Measurements from ENCODE around the gene HFE.
"Not testable (repeated sequence)": the region's sequence is repeated elsewhere in the genome, so short reads cannot be mapped to it uniquely, and the experiment has no call there.

DNA sequence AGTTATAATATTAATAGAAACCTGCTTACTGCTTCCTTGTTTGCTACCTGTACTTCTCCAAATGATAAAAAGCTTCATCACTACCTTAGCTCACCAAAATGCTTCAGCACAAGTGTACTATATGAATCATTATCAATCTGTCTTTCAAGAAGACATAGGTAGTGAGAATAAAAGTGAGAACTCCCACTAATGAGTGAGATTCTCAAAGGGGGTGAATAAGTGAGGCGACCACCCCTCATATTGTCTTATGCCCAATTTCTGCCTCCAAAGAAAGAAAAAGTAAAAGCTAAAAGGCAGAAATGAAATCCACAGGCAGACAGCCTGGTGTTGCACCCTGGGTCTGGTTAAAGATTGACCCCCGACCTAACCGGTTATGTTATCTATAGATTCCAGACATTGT lies 6.1 kb upstream of the HFE start:
- TF ChIP-seq SUZ12 (IDR thresholded peaks at IDR 0.05; ENCODE audit: extremely low read depth, insufficient read depth, insufficient read length); ZNF274 (IDR thresholded peaks at IDR 0.05; ENCODE audit: low read depth, low read length): not testable (repeated sequence)

All from NT2/D1 (cell line).